Thymus (tissue), 11 donors: Measurements from ENCODE around the gene WDR1. TPM values are rescaled to one million over a fixed set of nuclear protein-coding genes. Genes with fewer than 3 reads are reported as not detected.
"Not testable (repeated sequence)": the region's sequence is repeated elsewhere in the genome, so short reads cannot be mapped to it uniquely, and the experiment has no call there.

ENCODE experiments used
- DNase-seq, 9 donors: peaks; one replicate each; pipeline ENCODE4 v3.0.0-alpha.2; 2013; ENCODE audit warnings: low spot score in 9 of 9, low read depth in 6 of 9, missing footprints in 1 of 9
- H3K27ac ChIP-seq, 2 donors: one replicate each; pipeline ENCODE4 v1.5.1; 2013; ENCODE audit warnings: control low read depth in 1 of 2, low read depth in 1 of 2, low read length in 1 of 2, mild to moderate bottlenecking in 1 of 2, moderate library complexity in 1 of 2
- H3K27me3 ChIP-seq, 2 donors: one replicate each; pipeline ENCODE4 v1.5.1; 2013; ENCODE audit warnings: low read length in 1 of 2; ENCODE audit not compliant: control insufficient read depth in 2 of 2, insufficient read depth in 1 of 2
- H3K36me3 ChIP-seq, 2 donors: one replicate each; pipeline ENCODE4 v1.5.1; 2013; ENCODE audit warnings: low read length in 1 of 2, mild to moderate bottlenecking in 1 of 2, moderate library complexity in 1 of 2; ENCODE audit not compliant: control insufficient read depth in 2 of 2, insufficient read depth in 2 of 2
- H3K4me1 ChIP-seq, 2 donors: one replicate each; pipeline ENCODE4 v1.5.1; 2013; ENCODE audit warnings: low read length in 2 of 2; ENCODE audit not compliant: control insufficient read depth in 2 of 2, insufficient read depth in 2 of 2
- H3K4me3 ChIP-seq, 2 donors: one replicate each; pipeline ENCODE4 v1.5.1; 2013; ENCODE audit warnings: low read length in 2 of 2, control low read depth in 1 of 2, mild to moderate bottlenecking in 1 of 2
- H3K9me3 ChIP-seq, 2 donors: one replicate each; pipeline ENCODE4 v1.5.1; 2013; ENCODE audit warnings: low read length in 1 of 2, mild to moderate bottlenecking in 1 of 2; ENCODE audit not compliant: control insufficient read depth in 2 of 2, insufficient read depth in 1 of 2
- WGBS: extraction: QIAGEN DNeasy Blood & Tissue Kit; methylation state at CpG from one replicate; pipeline ENCODE4 v1.1.7; 2013; 5-methylcytosine and 5-hydroxymethylcytosine counted together
- polyA plus RNA-seq: library from polyadenylated mRNA; stranded (reverse); fragments of 200-250 nt; gene quantifications from one replicate; pipeline ENCODE4 v1.2.3, GENCODE V29; 2013
- total RNA-seq: library from RNA; stranded (reverse); fragments of 120-200 nt; gene quantifications from one replicate; pipeline ENCODE4 v1.2.4, GENCODE V29; 2013
- donor health status: healthy.

WDR1 gene
- total and polyA plus RNA-seq, 2 donors = 141 to 166 TPM

GRCh38 chr4:10127531-10127930, 10.9 kb upstream of the WDR1 start:
- H3K36me3 ChIP-seq, H3K4me3 ChIP-seq, H3K27ac ChIP-seq, H3K9me3 ChIP-seq, H3K27me3 ChIP-seq, DNase-seq: not testable (repeated sequence)
- H3K4me1 ChIP-seq = peaks cover 21 to 24% of the 10 kb centered on the region in 2 donors
- WGBS = 97% methylated on average over 7 of the region's 7 CpGs

- WGBS = 73% methylated on average over 13 of the region's 13 CpGs
- H3K36me3 ChIP-seq = no peaks in the 10 kb centered on the region
- DNase-seq = no peak
- no peak overlapping the region for H3K4me3 ChIP-seq
- no peaks in the 10 kb centered on the region for H3K9me3 ChIP-seq
- H3K27ac ChIP-seq = peak overlapping the region; percentile 60 to 63
- no peaks in the 10 kb centered on the region for H3K27me3 ChIP-seq
- H3K4me1 ChIP-seq = peaks cover 45 to 56% of the 10 kb centered on the region in 2 donors
Measured at GRCh38 chr4:10124167-10124930, 7.8 kb upstream of the WDR1 start.

GRCh38 chr4:10123227-10124101, 6.9 kb upstream of the WDR1 start:
- no peaks in the 10 kb centered on the region for H3K36me3 ChIP-seq
- no peaks in the 10 kb centered on the region for H3K27me3 ChIP-seq
- 50% methylated on average over 12 of the region's 12 CpGs for WGBS
- peak in 2 of 9 donors; percentile 41 to 60 for DNase-seq
- H3K4me3 ChIP-seq = no peak overlapping the region
- peak overlapping the region; percentile 60 to 63 for H3K27ac ChIP-seq
- H3K4me1 ChIP-seq = peaks cover 53 to 65% of the 10 kb centered on the region in 2 donors
- no peaks in the 10 kb centered on the region for H3K9me3 ChIP-seq

- DNase-seq = no peak
- Histone ChIP-seq H3K4me3 (no peak overlapping the region), H3K27ac (peak overlapping the region in 1 of 2 donors; percentile 78), H3K27me3 (no peaks in the 10 kb centered on the region), H3K4me1 (peaks cover 64 to 75% of the 10 kb centered on the region in 2 donors), H3K9me3 (no peaks in the 10 kb centered on the region), H3K36me3 (no peaks in the 10 kb centered on the region)
- WGBS = 80% methylated on average over 12 of the region's 12 CpGs
Measured at GRCh38 chr4:10122236-10122932, 5.8 kb upstream of the WDR1 start.

GRCh38 chr4:10121568-10122208, 5.1 kb upstream of the WDR1 start:
- Histone ChIP-seq H3K27ac (peak overlapping the region in 1 of 2 donors; percentile 78), H3K9me3 (no peaks in the 10 kb centered on the region), H3K4me1 (peaks cover 66 to 77% of the 10 kb centered on the region in 2 donors), H3K36me3 (no peaks in the 10 kb centered on the region), H3K4me3 (no peak overlapping the region), H3K27me3 (no peaks in the 10 kb centered on the region)
- DNase-seq = no peak
- 62% methylated on average over 10 of the region's 10 CpGs for WGBS

GRCh38 chr4:10120943-10121567, 4.5 kb upstream of the WDR1 start:
- Histone ChIP-seq H3K4me3 (no peak overlapping the region), H3K4me1 (peaks cover 66 to 77% of the 10 kb centered on the region in 2 donors), H3K27me3 (no peaks in the 10 kb centered on the region), H3K27ac (peak overlapping the region; percentile 60 to 78), H3K36me3 (no peaks in the 10 kb centered on the region), H3K9me3 (no peaks in the 10 kb centered on the region)
- WGBS = 27% methylated on average over 11 of the region's 11 CpGs
- DNase-seq = peak in 3 of 9 donors; percentile 27 to 60 (median 43)

- DNase-seq = no peak
- Histone ChIP-seq H3K27me3 (no peaks in the 10 kb centered on the region), H3K4me1 (peaks cover 77 to 87% of the 10 kb centered on the region in 2 donors), H3K36me3 (peaks cover 10% of the 10 kb centered on the region in 2 donors), H3K9me3 (no peaks in the 10 kb centered on the region), H3K27ac (peak overlapping the region; percentile 97 to 99), H3K4me3 (no peak overlapping the region)
- 89% methylated on average over 7 of the region's 7 CpGs for WGBS
Measured at GRCh38 chr4:10119773-10120172, 3.2 kb upstream of the WDR1 start.

GRCh38 chr4:10119278-10119677, 2.7 kb upstream of the WDR1 start:
- peaks cover 77 to 85% of the 10 kb centered on the region in 2 donors for H3K4me1 ChIP-seq
- H3K9me3 ChIP-seq = no peaks in the 10 kb centered on the region
- no peaks in the 10 kb centered on the region for H3K27me3 ChIP-seq
- DNase-seq = no peak
- H3K36me3 ChIP-seq = peaks cover 15% of the 10 kb centered on the region in 2 donors
- 70% methylated on average over 8 of the region's 8 CpGs for WGBS
- H3K27ac ChIP-seq = peak overlapping the region; percentile 97 to 99
- no peak overlapping the region for H3K4me3 ChIP-seq
